ENCODE data around the gene TTC13. TPM values are rescaled to one million over a fixed set of nuclear protein-coding genes. Genes with fewer than 3 reads are reported as not detected.

TTC13 gene
- total RNA-seq, 1 donor from 2014 or later: 6.7 TPM

DNA sequence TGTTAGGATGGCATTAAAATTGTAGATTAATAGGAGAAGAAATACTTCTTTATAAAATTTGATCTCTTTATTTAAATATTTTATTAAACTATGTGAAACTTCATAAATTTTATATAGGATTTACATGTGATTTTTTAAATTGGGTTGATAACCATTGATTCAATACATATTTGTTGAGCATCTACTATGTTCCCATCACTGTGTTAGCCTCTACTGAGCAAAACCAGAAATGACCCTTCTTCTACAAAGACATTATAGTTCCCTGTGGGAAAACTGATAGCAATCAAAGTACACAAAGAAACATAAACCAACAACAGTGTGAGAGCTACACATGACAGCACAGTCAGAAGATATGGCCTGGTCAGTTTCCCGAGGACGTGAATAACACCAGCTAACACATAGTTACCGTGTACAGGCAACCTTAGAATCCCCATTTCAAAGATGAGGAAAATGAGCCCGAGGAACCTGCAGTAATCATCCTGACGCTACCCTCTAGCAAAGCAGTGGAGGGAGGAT lies 12.2 kb downstream of the TTC13 start:
- intact Hi-C loops (cut with DNase I): no loop called here
- DNase-seq (ENCODE audit: missing footprints): no peak
- ATAC-seq: no peak

DNA sequence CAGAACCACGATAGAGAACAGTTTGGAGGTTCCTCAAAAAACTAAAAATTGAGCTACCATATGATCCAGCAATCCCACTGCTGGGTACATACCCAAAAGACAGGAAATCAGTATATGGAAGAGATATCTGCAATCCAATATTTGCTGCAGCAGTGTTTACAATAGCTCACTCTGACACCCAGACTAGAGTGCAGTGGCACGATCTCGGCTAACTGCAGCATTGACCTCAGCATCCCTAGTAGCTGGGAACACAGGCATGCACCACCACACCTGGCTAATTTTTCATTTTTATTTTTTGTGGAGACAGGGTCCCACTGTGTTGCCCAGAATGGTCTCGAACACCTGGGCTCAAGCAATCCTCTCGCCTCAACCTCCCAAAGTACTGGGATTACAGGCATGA lies 13.1 kb downstream of the TTC13 start:
- no peak for DNase-seq (ENCODE audit: missing footprints)
- intact Hi-C loops (cut with DNase I): no loop called here
- ATAC-seq: no peak

DNA sequence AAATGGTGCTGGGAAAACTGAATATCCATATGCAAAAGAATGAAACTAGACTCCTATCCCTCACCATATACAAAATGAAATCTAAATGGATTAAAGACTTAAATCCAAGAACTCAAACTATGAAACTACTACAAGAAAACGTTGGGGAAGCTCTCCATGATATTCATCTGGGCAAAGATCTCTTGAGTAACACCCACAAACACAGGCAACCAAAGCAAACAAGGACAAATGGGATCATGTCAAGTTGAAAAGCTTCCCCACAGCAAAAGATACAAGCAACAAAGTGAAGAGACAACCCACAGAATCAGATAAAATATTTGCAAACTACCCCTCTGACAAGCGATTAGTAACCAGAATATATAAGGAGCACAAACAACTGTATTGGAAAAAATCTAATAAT lies 13.8 kb downstream of the TTC13 start:
- no peak for DNase-seq (ENCODE audit: missing footprints)
- intact Hi-C loops (cut with DNase I): no loop called here
- ATAC-seq: no peak

DNA sequence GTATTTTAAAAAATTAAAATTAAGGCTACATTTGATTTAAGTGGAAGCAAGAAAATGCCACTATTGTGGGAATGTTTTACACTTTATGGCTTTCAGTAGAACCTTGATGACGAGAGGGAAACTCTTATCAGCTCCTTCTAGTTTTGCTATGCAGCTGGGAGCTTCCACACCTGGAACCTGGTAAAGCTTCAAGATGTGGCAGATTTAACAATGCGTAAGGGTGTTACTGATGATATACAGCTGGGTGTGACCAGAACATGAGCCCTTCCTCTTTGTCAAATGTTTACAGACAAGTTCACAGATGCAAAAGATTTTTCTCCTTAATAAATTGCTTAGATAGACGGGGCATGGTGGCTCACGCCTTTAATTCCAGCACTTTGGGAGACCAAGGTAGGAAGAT lies 20.3 kb downstream of the TTC13 start:
- ATAC-seq (no peak), DNase-seq (ENCODE audit: missing footprints) (no peak)
- intact Hi-C loops (cut with DNase I): no loop called here

DNA sequence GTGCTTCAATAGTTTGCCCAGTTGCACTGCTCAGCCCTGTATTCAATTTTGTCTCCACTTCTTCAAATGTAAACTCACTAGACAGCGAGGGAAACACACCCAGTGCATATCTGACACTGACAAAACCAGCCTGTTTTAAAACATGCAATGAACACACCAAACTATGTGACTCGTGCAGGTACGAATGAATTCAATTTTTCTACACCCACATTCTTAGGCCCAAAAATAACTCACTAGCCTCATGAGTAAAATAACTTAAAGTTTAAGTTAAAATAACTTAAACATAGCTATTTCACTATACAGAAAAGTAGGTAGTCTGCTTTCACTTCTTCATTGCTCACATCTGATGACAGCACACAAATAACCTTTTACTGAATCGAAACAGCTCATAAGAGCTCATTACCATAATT lies 21.1 kb downstream of the TTC13 start:
- no peak for ATAC-seq
- intact Hi-C loops (cut with DNase I): no loop called here

DNA sequence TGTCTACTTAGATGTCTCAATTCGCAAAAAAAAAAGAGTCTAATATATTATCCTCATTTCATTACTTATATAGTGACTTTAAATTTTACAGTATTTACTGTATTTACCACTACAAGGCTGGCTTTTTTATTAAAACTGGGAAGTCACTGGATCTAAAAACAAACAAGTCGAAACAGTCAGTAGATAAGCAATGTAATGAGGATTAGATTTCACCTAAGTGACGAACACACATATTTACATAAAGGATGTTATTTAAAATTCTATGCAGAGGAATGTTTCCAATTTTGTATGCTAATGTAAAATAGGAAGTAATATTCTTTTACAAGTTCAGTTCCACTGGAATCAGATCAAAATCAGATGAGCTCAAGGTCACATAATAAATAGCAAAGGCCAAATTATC lies 28.3 kb downstream of the TTC13 start:
- intact Hi-C loops (cut with DNase I): no loop called here
- DNase-seq (ENCODE audit: missing footprints): no peak
- ATAC-seq: no peak

More for the DNA sequence above, 21.1 kb downstream of the TTC13 start:
- DNase-seq (ENCODE audit: missing footprints): no peak

DNA sequence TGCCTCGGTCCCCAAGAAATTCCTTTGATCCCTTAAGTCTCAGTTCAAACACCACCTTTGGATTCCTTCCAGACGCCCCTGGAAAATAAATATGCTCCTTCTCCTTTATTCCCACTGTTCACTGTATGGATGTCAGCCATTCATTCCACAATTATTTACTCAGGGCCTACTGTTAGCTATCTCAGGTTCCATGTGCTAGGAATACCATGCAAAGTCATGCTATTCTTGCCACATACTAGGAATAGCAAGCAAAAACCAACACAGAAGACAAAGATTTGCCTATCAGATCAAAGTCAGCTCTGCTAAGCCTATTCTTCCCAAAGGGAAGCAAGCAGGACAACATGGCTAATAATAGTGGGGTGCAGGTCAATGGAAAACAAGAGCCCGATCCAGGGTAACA lies 29.8 kb downstream of the TTC13 start:
- DNase-seq (ENCODE audit: missing footprints) (no peak), ATAC-seq (no peak)
- intact Hi-C loops (cut with DNase I): no loop called here

DNA sequence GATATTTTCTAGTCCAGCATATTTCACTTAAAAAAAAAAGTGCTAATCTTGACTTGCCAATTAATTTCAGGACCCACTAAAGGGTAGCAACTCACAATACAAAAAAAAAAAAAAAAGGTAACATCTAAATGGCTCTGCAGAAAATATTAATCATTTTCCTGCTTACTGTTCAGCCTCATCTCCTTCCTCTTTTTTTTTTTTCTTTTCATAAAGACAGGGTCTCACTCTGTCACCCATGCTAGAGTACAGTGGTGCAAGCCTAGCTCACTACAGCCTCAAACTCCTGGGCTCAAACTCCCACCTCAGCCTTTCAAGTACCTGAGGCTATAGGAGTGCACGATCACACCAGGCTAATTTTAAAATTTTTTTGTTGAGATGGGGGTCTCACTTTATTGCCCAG lies 30.4 kb downstream of the TTC13 start:
- DNase-seq (ENCODE audit: missing footprints): no peak
- ATAC-seq: no peak
- intact Hi-C loops (cut with DNase I): no loop called here

DNA sequence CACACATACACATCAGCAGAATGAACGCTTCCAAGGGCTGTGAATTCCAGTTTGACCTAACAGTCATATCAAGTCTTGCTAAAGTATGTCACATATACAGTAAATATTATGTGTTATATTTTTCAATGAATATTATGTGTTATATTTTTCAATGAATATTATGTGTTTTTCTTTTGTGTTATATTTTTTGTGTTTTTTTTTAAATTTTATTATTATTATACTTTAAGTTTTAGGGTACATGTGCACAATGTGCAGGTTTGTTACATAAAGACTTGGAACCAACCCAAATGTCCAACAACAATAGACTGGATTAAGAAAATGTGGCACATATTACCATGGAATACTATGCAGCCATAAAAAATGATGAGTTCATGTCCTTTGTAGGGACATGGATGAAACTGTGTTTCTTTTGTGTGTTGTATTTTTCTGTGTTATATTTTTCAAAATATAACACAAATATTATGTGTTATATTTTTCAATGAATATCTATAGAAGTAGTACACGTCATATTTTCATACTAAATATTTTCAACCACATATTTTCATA lies 35.5 kb downstream of the TTC13 start:
- intact Hi-C loops (cut with DNase I): no loop called here

DNA sequence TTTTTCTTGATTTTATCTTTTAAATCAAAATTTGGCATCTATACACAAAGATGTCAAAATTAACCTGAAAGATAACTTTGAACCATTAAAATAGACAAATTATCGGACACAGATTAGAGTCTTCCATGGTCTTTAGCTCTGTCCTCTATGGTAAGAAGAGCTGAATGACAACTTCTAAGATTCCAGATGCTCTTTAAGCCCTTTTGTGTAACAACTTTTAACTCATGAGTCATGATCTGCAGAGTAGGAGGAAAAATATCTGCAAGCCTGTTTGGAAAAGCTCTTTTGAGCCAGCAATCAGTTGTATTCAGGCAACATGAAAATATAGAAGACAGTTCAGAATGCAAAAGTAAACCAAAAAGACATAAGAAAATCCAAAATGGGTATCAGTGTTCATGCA lies 37.8 kb downstream of the TTC13 start:
- no peak for ATAC-seq
- intact Hi-C loops (cut with DNase I): no loop called here
- no peak for DNase-seq (ENCODE audit: missing footprints)

More for the DNA sequence above, 35.5 kb downstream of the TTC13 start:
- ATAC-seq (no peak), DNase-seq (ENCODE audit: missing footprints) (no peak)

DNA sequence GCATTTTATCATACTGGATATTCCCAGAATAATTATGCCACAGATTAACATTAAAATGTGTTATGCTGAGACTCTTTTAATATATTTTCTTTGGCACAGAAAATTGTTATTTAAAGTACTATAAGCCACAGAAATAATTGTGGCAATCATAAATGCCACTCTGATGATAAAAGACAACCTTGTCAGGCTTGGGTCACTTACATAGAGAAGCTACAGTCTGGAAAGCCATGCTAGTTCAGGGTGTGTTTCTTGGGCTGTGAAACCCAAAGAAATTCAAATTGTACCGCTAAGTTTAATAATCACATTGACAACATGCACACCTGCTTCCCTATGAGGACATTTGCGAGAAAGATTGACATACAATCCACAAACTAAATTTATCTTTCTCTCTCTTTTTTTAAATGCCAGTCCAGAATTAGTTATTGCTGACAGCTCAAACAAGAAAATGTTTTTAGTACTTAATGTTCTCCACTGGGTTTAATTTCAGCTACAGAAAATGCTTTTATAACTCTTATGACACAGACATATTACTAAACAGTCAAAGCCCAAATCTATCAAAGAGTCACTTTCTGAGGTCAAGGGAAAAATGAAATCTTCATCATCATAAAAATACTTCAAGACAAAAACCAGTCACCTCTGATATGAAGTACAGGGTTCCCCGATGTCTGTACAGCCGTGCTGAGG lies 38.7 kb downstream of the TTC13 start:
- DNase-seq (ENCODE audit: missing footprints) (no peak), ATAC-seq (no peak)
- intact Hi-C loops (cut with DNase I): loop anchor here (5.0 kb wide), 1 partner anchor 272 kb away; no protein-coding TSS in a partner anchor

DNA sequence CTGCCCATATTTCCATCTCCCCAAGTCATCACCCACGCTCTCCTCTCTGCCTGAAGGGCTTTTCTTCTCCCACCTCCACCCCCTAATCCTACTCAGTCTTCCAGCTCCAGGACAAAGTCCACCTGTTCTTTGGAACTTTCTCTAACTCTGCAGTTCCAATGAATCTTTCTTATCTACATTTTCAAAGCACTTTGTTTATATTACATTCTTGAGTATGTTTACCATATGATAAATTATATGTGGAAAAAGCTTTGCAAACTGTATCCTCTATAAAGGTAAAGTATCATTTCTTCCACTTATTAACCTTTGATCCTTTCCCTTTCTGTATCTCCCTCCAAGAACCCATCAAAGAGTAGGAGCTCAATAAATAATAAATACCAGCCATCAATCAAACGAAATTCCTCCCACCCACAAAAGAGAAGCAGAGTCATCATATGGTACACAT lies 39.7 kb downstream of the TTC13 start:
- DNase-seq (ENCODE audit: missing footprints) (no peak), ATAC-seq (no peak)
- intact Hi-C loops (cut with DNase I): loop anchor here (5.0 kb wide), 1 partner anchor 273 kb away; no protein-coding TSS in a partner anchor

DNA sequence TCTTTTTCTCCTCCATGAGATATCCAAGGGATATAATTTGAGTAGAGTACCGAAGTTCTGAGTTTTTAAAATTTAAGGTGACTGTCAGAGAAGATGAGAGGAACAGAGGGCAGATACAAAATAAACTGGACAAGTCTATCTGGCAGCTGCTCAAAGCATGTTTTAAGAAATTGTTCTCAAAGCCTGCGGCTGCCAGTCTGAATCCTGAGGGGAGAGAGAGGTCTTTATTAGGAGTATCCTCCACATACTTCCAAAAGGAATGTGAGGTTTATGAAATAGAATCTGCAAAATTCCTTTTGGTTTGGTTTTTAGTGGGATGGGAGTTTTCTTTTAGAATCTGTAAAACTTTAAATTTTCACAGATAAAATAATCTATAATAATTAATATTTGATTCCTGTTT lies 41.3 kb downstream of the TTC13 start:
- DNase-seq (ENCODE audit: missing footprints) (no peak), ATAC-seq (no peak)
- intact Hi-C loops (cut with DNase I): loop anchor here (5.0 kb wide), 1 partner anchor 275 kb away; no protein-coding TSS in a partner anchor

DNA sequence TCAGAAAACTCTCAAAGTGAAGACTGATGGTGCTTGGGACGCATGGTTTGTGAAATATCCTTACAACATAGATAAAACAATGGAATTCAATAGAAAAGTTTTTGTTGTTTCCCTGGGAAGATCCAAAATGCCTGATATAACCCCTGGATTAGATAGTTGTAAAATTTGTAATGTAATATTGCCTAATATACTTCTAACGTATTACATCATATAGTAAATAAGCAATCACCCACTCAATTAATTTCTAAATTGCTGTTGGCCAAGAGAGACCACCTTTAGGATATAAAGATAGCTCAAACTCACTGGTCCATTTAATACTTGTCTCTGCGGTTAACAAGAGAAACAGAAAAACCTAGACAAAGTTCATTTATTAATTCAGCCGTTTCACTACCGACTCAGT lies 42.2 kb downstream of the TTC13 start:
- intact Hi-C loops (cut with DNase I): loop anchor here (5.0 kb wide), 1 partner anchor 276 kb away; no protein-coding TSS in a partner anchor
- no peak for DNase-seq (ENCODE audit: missing footprints)
- no peak for ATAC-seq

DNA sequence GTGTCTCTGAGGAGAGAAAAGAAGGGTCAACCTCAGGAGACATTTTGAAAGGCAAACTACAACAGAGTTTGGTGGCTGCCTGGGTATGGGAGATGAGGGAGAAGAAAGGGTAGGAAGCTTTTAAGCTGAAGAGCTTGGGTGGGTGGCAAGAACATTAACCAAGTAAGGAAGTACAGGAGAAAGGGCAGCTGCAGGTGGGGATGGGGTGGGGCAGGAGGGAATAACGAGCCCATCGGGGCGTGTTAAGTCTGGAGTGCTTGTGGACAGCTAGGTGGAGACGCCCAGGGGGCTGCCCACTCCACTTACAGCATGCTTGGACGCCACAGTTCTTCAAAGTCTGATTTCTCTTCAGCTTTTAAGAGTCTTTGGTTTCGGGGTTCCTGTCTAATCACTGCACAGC lies 42.8 kb downstream of the TTC13 start:
- no peak for ATAC-seq
- intact Hi-C loops (cut with DNase I): loop anchor here (5.0 kb wide), 1 partner anchor 276 kb away; no protein-coding TSS in a partner anchor
- no peak for DNase-seq (ENCODE audit: missing footprints)

DNA sequence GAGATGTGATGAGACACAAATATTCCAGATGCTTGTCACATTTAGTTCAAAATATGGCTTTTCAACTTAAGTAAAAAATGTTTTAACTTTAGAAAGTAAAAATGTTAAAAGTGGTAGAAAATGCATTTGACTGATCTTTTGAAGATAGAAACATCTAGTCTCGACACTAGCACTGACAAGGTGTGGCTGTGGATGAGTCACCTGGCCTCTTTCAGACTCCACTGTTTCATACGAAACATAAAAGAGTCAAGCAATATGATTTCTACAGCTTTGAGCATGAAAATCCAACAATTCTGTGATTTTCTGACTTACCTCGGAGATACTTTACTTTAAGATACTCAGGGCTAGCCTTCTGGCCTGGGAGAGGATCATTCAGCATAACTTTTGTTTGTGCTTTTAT lies 47.7 kb downstream of the TTC13 start:
- ATAC-seq (no peak), DNase-seq (ENCODE audit: missing footprints) (no peak)
- intact Hi-C loops (cut with DNase I): no loop called here

DNA sequence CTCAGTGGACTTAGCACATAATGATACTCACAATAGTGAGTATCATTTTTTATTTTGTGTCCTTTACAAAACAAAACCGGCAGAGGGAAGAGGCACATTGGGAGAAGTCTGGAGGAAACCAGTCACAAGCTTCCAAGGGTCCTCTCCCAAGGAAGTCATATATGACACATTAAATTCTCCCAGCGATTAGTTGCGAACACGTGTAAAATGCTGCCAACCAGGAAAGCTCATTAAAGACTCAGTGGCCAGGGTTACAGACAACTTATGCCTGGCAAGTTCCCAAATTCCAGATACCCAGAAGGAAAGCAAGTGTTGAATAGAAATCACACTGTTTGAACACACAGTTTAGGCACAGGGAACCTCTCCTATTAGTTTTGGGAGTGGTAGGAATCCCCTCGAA lies 52.5 kb downstream of the TTC13 start:
- ATAC-seq (no peak), DNase-seq (ENCODE audit: missing footprints) (no peak)
- intact Hi-C loops (cut with DNase I): no loop called here

DNA sequence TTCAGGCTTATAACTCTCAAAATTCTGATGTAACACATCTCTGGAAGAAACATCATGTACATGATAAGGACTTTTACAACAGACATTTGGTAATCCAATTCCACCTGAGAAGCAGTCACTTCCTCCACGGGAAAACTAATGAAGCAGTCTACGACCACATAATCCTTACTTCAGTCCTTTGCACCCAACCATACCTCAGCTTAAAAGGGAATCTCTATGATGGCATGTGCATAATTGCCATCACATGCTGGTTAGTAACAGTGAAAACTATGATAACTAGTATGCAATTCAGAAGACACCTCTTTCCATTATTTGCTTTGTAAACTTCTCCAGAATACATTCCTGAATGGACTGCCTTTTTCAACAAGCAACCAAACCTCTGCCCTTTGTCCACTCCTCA lies 53.1 kb downstream of the TTC13 start:
- DNase-seq (ENCODE audit: missing footprints) (no peak), ATAC-seq (no peak)
- intact Hi-C loops (cut with DNase I): no loop called here

DNA sequence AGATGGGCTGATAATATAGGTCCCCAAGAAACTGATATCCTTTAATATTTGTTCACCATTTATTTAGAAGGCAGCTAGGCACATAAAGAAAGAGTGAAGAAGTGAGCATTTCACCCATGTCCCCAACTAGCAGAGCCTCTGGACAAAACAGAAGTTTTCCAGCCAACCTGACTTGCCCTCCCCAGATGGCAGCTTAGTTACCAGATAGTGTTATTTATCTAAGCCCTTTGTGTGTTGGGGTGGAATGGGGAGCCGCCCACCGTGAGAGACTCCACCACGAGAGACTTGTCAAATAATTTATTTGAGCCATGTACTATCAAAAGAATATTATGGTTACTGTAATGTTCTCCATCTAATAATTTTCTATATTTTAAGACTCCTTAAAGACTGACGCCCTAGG lies 55.5 kb downstream of the TTC13 start:
- ATAC-seq (no peak), DNase-seq (ENCODE audit: missing footprints) (no peak)
- intact Hi-C loops (cut with DNase I): loop anchor here (5.0 kb wide), 1 partner anchor 49 kb away; no protein-coding TSS in a partner anchor

DNA sequence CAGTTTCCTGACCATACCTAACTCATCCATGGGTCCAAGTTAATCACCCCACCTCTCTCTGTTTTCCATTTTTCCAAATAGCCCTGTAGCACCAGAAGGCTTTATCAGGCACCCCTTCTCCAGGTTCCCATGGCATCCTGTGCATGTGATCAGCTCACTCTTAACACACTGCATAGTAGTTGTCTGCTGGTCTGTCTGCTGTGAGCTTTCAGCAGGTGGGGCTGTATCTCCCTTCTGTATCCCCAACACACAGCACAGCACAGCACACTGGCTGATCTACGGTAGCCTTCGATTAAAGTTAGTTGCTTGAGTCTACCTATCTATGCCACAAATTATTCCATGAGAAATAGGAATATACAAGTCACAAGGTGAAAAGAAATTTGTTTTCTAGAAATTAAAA lies 56.0 kb downstream of the TTC13 start:
- ATAC-seq: no peak
- no peak for DNase-seq (ENCODE audit: missing footprints)
- intact Hi-C loops (cut with DNase I): loop anchor here (5.0 kb wide), 1 partner anchor 50 kb away; no protein-coding TSS in a partner anchor

All from Right ventricle myocardium inferior (tissue), 1 donor.